Activated CD4-positive, alpha-beta memory T cell treated with anti-CD3 and anti-CD28 coated beads, Interleukin-2, amount 10 ng/mL, durations not matched to agents 7 days and 5 days (primary cell): ENCODE results near the gene PXDN. TPM values are rescaled to one million over a fixed set of nuclear protein-coding genes. Genes with fewer than 3 reads are reported as not detected.

Source experiments
- CTCF ChIA-PET: fragments of 350-600 bp; sonication (Branson Sonifier 250); formaldehyde crosslinking; loops from one replicate; lab custom pipeline; 2021; ENCODE audit warnings: antibody characterized with exemption, inconsistent platforms; lab: Charles Lee
- POLR2A ChIA-PET: fragments of 350-600 bp; sonication (Branson Sonifier 250); formaldehyde crosslinking; loops from one replicate; lab custom pipeline; 2021; ENCODE audit warnings: antibody characterized with exemption; lab: Charles Lee
- DNase-seq: peaks from one replicate; pipeline ENCODE4 v3.0.0-alpha.2; 2020
- H3K27ac Mint-ChIP-seq: one replicate; pipeline ENCODE4 v1.8.0; 2021; ENCODE audit warnings: mild to moderate bottlenecking, mixed read lengths
- H3K27me3 Mint-ChIP-seq: one replicate; pipeline ENCODE4 v1.8.0; 2021; ENCODE audit warnings: mixed read lengths
- H3K36me3 Mint-ChIP-seq: one replicate; pipeline ENCODE4 v1.8.0; 2021; ENCODE audit warnings: low read depth, mixed read lengths
- H3K4me1 Mint-ChIP-seq: one replicate; pipeline ENCODE4 v1.8.0; 2021; ENCODE audit warnings: mixed read lengths
- H3K4me3 Mint-ChIP-seq: one replicate; pipeline ENCODE4 v1.8.0; 2021; ENCODE audit warnings: mild to moderate bottlenecking, mixed read lengths
- H3K9me3 Mint-ChIP-seq: one replicate; pipeline ENCODE4 v1.8.0; 2021; ENCODE audit warnings: mixed read lengths
- total RNA-seq, 2 experiments: library from RNA; stranded (reverse); gene quantifications; one replicate each; pipeline ENCODE4 v1.2.3, GENCODE V29; 2021

PXDN gene
- total RNA-seq, 2 experiments from 2014 or later, result not detected

DNA sequence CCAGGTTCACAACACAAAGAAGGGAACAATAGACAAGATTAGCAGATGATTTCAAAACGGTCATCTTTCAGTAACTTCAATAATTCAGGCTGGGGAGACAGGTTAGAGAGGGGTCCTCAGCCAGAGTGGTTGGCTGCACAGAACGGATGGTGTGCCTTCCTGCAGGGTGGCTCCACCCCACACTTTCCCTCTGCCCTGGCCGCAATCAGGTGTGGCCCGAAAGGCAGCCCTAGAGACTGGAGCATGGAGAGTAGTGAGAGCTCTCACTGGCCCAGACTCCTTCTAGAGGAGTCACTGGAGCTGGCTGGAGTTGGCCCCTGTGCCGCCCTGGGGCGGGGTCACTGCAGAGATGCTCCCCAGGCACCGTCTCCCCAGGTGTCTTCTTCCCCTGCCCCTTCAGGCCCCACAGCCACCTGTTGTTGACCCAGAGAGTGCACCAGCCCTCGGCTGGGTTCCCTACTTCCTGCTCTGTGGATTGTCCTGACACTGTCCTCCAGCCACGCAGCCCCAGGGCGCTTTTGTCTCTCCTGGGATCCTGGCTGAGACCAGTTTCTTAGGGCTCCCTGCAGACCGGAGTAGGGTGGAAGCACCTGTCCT, 126.8 kb downstream of the PXDN start:
- Mint-ChIP-seq H3K27ac (no peak overlapping the region), H3K4me1 (no peaks in the 10 kb centered on the region), H3K9me3 (no peaks in the 10 kb centered on the region), H3K36me3 (no peaks in the 10 kb centered on the region), H3K4me3 (no peak overlapping the region), H3K27me3 (no peaks in the 10 kb centered on the region)
- CTCF ChIA-PET, result no interaction called here
- POLR2A ChIA-PET, result no interaction called here
- DNase-seq, result no peak

DNA sequence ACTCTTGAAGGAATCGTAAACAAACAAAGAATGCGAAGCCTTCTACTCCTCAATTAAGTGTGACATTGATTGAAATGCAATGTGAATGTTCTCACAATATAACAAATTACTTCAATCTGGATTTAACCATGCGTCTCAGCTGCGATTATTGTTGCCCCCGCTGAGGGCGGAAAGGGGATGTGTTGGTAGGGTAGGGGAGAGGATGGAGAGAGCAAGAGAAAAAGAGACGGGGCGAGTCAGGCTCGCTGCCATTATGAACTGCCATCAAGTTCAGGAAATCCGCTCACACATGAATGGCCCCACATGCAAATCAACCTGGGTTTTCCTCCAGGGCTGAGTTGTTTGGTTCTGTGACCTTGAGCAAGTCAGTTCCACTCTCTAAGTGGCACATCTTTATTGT, 129.8 kb downstream of the PXDN start:
- Mint-ChIP-seq H3K9me3 (no peaks in the 10 kb centered on the region), H3K36me3 (no peaks in the 10 kb centered on the region), H3K27me3 (no peaks in the 10 kb centered on the region), H3K27ac (no peak overlapping the region), H3K4me3 (no peak overlapping the region), H3K4me1 (no peaks in the 10 kb centered on the region)
- ChIA-PET POLR2A (no interaction called here), CTCF (no interaction called here)
- DNase-seq, result no peak

DNA sequence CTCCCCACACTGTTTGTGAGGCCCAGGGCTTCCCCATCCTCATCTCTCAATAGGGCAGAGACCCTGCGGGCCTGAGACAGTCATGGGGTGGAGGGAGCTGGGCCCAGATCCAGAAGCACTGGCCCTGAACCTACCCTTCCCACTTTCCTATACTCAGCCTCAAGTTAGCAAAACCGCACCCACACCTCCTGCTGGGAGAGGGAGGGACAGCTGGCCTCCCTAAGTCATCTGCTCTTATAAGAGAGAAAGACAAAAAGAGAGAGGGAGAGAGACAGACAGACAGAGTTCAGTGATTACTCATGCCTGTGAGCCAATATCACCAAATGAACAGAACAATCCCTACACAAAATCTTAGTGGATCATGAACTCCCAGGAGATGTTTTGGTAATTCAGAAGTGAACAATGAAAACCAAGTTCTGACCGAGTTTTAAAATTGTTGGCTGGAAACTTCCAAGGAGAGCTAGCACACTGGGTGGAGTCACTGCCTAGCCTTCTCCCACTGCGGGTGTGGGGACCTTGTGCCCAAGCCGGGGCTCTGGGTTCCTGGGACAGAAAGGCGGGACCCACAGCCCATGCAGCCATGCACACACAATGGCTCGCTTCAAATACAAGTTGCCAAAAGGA, 130.5 kb downstream of the PXDN start:
- H3K27me3 Mint-ChIP-seq, result no peaks in the 10 kb centered on the region
- H3K9me3 Mint-ChIP-seq, result no peaks in the 10 kb centered on the region
- no peak overlapping the region for H3K4me3 Mint-ChIP-seq
- H3K4me1 Mint-ChIP-seq, result no peaks in the 10 kb centered on the region
- POLR2A ChIA-PET, result no interaction called here
- no peaks in the 10 kb centered on the region for H3K36me3 Mint-ChIP-seq
- CTCF ChIA-PET, result no interaction called here
- DNase-seq, result no peak
- no peak overlapping the region for H3K27ac Mint-ChIP-seq

DNA sequence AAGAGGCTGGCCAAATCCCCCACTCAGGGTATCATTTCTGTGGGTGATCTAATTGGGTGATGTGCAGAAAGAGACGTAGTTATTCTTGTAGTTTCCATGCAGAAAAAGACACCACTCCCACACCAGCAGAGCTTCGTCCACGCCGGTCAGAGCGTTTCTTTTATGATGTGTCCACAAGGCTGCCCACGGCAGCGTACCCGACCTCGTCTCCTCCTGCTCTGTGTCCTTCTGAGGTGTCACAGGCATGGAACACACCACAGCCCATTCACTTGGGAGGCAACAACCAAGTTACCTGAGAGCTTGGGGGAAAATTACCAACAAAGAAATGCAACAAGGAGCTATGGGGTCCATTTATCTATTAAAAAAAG, 131.3 kb downstream of the PXDN start:
- no peaks in the 10 kb centered on the region for H3K4me1 Mint-ChIP-seq
- H3K9me3 Mint-ChIP-seq, result no peaks in the 10 kb centered on the region
- no peak for DNase-seq
- H3K4me3 Mint-ChIP-seq, result no peak overlapping the region
- POLR2A ChIA-PET, result no interaction called here
- CTCF ChIA-PET, result no interaction called here
- H3K27me3 Mint-ChIP-seq, result no peaks in the 10 kb centered on the region
- no peaks in the 10 kb centered on the region for H3K36me3 Mint-ChIP-seq
- H3K27ac Mint-ChIP-seq, result no peak overlapping the region

DNA sequence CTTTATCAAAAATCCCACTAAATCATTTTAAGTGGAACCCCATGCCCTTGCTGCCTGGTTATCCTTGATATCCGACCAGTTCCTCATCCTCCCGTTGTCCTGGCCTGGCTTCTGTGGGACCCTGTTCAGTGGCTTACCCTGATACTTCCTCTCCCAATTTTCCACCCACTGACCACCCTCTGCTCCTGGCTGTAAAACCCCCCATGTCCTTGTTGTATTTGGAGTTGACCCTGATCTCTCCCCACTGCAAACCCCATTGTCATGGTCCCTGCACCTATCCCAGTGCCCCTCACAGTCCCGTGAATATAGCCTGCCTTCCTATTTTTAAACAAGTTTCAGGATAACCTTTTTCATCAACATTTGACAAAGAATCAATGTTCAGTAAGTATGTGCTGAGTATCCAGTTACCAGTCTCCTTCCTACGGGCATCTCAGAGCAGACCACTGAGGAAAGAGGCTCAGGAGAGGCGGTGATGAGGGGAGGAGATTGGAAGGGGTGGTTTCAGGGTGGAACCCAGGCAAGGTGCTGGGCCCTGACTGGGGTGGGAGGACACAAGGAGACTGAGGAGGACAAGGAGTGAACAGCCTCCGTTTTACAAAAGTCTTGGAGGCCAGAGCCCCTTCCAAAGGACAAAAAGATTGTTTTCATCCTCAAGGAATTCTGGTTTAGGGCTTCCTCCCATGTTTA, 131.8 kb downstream of the PXDN start:
- no peak overlapping the region for H3K4me3 Mint-ChIP-seq
- H3K4me1 Mint-ChIP-seq, result no peaks in the 10 kb centered on the region
- H3K9me3 Mint-ChIP-seq, result no peaks in the 10 kb centered on the region
- H3K36me3 Mint-ChIP-seq, result no peaks in the 10 kb centered on the region
- H3K27me3 Mint-ChIP-seq, result no peaks in the 10 kb centered on the region
- ChIA-PET POLR2A (no interaction called here), CTCF (no interaction called here)
- no peak overlapping the region for H3K27ac Mint-ChIP-seq
- DNase-seq, result no peak

DNA sequence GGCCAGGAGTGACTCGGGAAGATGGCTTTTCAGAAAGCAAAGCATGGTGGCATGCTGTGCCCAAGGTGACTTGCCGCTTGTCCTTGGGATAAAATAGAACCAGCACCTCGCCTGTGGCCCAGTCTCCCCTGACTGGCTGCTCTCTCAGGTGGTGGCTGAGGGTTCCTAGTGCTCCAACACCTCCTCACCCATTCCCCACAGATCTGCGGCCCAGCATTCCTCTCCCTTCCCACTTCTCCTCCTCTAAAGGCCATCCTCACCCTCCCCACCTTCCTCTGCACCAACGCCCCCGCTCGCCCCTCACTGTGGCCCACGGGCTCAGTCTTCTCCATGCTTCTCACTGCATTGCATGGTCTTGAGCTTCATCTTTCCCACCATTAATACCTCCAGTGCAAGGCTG, 132.4 kb downstream of the PXDN start:
- H3K9me3 Mint-ChIP-seq, result no peaks in the 10 kb centered on the region
- no peak for DNase-seq
- H3K36me3 Mint-ChIP-seq, result no peaks in the 10 kb centered on the region
- ChIA-PET CTCF (no interaction called here), POLR2A (no interaction called here)
- no peaks in the 10 kb centered on the region for H3K27me3 Mint-ChIP-seq
- no peak overlapping the region for H3K4me3 Mint-ChIP-seq
- H3K4me1 Mint-ChIP-seq, result no peaks in the 10 kb centered on the region
- no peak overlapping the region for H3K27ac Mint-ChIP-seq

DNA sequence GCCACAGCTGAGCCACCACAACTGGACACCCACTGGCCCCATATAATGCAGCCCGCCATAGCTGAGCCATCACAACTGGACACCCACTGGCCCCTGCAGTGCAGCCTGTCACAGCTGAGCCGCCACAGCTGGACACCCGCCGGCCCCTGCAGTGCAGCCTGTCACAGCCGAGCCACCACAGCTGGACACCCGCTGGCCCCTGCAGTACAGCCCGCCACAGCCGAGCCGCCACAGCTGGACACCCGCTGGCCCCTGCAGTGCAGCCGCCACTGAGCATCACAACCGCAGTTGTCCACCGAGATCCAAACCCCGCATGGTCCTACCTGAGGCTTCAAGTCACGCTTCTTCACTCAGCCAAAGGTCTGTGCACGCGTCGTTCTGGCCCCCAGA, 134.2 kb downstream of the PXDN start:
- Mint-ChIP-seq H3K27me3 (no peaks in the 10 kb centered on the region), H3K4me3 (no peak overlapping the region), H3K36me3 (no peaks in the 10 kb centered on the region), H3K27ac (no peak overlapping the region), H3K4me1 (no peaks in the 10 kb centered on the region), H3K9me3 (no peaks in the 10 kb centered on the region)
- ChIA-PET CTCF (no interaction called here), POLR2A (no interaction called here)
- DNase-seq, result no peak

DNA sequence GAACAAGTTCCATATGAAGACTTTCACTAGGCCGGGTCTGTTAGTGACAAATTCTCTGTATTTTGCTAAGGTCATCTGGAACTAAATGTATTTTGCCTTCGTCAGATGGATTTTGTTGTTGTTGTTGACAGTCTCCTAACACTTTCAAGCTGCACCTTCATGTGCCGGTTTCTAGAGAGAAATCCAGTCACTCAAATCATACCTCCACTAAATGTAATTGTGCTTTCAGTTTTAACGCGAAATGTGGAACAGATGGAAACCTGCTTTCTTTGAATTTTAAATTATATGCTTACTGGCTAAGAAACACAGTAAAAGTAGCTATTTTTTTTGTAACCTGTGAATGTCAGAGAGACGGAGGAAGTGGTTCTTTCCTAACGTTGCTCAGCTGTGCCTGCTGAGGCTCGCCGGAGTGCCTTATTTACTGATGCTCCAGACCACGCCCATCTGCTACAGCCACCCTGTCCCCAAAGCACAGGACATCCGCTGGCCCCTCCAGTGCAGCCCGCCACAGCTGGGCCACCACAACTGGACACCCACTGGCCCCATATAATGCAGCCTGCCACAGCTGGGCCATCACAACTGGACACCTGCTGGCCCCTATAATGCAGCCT, 134.7 kb downstream of the PXDN start:
- no peak overlapping the region for H3K27ac Mint-ChIP-seq
- H3K4me1 Mint-ChIP-seq, result no peaks in the 10 kb centered on the region
- DNase-seq, result no peak
- no peaks in the 10 kb centered on the region for H3K27me3 Mint-ChIP-seq
- ChIA-PET CTCF (no interaction called here), POLR2A (no interaction called here)
- no peak overlapping the region for H3K4me3 Mint-ChIP-seq
- no peaks in the 10 kb centered on the region for H3K36me3 Mint-ChIP-seq
- no peaks in the 10 kb centered on the region for H3K9me3 Mint-ChIP-seq

DNA sequence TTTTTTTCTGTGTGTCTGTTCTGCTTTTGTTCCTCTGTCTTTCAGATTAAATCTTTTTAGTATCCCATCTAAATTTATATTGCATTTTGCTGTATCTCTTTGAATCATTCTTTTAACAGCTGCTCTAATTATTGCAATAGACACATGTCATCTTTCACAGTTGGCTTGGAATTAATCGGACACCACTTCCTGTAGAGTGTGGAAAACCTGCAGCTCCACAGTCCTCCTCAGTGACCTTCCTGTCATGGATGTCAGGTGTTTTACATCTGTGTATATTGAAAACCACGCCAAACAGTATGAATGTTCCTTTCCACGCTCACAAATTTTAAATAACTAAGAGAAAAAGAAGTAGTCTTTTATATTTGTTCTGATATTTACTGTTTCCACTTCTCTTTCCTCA, 135.3 kb downstream of the PXDN start:
- CTCF ChIA-PET, result no interaction called here
- no peak for DNase-seq
- H3K4me1 Mint-ChIP-seq, result no peaks in the 10 kb centered on the region
- H3K4me3 Mint-ChIP-seq, result no peak overlapping the region
- no peaks in the 10 kb centered on the region for H3K36me3 Mint-ChIP-seq
- no peaks in the 10 kb centered on the region for H3K27me3 Mint-ChIP-seq
- no peak overlapping the region for H3K27ac Mint-ChIP-seq
- POLR2A ChIA-PET, result no interaction called here
- H3K9me3 Mint-ChIP-seq, result no peaks in the 10 kb centered on the region

DNA sequence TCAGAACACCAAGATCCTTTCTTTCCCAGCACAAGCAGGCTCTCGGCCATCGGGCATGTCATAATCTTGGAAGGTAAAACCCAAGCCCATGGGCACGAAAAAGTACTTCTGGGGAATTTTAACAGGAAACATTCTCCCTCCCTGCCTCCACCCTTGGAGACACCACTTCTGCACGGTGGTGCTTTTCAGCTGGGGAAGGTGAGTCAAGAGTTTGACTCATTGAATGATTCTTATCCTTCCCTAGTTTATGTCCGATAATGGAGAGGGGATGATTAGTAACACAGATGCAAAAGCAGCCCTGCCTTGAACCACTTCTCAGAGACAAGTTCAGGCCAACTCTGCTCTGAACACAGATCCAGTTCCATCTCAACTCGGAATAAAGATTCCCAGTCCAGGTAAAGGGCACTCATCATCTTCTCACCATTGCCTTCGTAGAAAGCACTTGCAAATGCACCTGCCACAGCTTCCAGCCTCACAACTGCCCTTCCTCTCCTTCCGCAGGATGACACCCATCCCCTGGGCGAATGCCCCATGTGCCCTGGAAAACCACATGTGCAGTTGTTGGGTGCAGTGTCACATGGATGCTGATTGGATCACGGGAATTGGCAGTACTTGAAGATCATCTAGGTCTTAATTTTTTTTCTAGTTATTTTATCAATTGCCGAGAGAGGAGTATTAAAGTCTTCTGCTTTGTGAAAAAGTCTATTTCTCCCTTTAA, 136.2 kb downstream of the PXDN start:
- no peaks in the 10 kb centered on the region for H3K4me1 Mint-ChIP-seq
- no peaks in the 10 kb centered on the region for H3K27me3 Mint-ChIP-seq
- DNase-seq, result no peak
- no peak overlapping the region for H3K27ac Mint-ChIP-seq
- no peaks in the 10 kb centered on the region for H3K36me3 Mint-ChIP-seq
- ChIA-PET CTCF (no interaction called here), POLR2A (no interaction called here)
- no peaks in the 10 kb centered on the region for H3K9me3 Mint-ChIP-seq
- H3K4me3 Mint-ChIP-seq, result no peak overlapping the region

DNA sequence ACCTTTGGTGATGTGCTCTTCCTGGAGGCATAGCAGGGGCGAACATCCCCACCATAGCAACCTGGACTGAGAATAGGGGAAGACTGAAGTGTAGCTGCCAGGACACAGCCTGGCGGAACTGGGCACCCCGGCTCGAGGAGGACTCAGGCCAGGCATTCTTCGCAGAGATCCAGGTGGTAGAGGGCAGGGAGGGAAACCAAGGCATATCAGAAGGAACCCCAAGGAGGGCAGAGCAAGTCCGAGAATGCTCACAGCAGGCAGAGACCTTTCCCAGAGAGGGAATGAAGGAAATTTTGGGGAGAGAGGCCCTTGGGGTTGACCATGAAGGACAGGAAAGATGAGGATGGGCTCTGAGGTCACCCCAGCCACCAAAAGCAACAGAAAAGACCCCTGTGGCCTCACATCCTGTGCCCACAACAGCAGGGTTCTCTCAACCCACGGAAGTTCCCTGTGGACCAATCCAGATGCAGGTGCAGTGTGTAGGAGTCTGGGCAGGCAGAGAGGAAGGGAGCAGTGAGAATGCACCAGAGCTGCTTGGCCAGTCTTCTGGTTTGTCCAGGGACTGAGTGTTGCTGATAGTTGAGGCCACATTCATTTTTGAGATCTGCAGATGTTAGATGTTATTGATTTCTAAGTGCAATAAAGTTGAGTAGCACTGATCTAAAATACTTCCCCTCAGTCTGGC, 136.9 kb downstream of the PXDN start:
- Mint-ChIP-seq H3K27me3 (no peaks in the 10 kb centered on the region), H3K36me3 (no peaks in the 10 kb centered on the region), H3K4me3 (no peak overlapping the region), H3K9me3 (no peaks in the 10 kb centered on the region), H3K4me1 (no peaks in the 10 kb centered on the region), H3K27ac (no peak overlapping the region)
- DNase-seq, result no peak
- ChIA-PET CTCF (no interaction called here), POLR2A (no interaction called here)

DNA sequence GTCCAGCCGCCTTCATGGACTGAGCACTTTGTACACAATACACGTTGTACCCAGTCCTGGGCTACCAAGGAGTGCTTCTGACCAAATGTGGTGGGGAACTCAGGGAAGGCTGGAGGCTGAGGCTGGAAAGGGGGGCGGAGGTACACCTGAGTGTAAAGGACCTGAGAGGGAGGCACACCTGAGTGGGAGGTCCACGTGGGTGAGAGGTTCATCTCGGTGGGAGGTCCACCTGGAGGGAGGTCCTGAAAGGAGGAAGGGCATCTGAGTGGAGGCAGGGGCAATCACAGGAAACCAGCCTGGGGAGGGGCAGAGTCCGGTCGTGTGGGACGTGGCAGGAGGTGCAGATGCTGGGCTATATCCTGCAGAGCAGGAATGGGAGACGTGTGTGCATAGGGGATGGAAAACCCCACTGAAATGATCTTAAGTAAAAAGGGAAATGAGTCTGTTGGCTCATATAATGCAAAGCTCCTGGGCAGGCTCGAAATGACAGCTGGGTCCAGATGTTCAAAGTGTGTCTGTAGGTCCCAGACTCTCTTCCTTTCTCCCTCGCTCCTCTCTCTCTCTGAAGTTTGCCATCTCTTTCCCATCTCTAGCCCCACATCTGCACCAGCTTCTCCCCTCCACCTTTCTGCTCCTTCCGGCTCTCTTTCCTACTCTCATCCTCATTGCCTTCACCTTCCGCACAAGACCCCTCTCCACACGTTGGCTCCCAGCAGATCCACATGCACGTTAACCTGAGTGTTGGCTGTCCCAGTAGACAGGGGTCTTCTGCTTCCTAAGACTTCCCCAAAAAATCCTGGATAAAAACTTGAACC, 137.7 kb downstream of the PXDN start:
- Mint-ChIP-seq H3K4me3 (no peak overlapping the region), H3K36me3 (no peaks in the 10 kb centered on the region), H3K27ac (no peak overlapping the region), H3K4me1 (no peaks in the 10 kb centered on the region), H3K9me3 (no peaks in the 10 kb centered on the region), H3K27me3 (no peaks in the 10 kb centered on the region)
- ChIA-PET CTCF (no interaction called here), POLR2A (no interaction called here)
- no peak for DNase-seq
